Thyroid gland (tissue), 4 donors: ENCODE measurements around the gene CCND3. TPM values are rescaled to one million over a fixed set of nuclear protein-coding genes. Genes with fewer than 3 reads are reported as not detected.
A peak's percentile ranks its signal among the peaks of the same experiment; 100 is the strongest.

ENCODE experiments used
- DNase-seq, 2 donors: peaks; one replicate each; pipeline ENCODE4 v3.0.0-alpha.2; 2019
- H3K27ac ChIP-seq, 3 donors: fragments of 200-600 bp; sonication (generic); 1 replicate in 2 of 3; 2 replicates in 1 of 3; pipeline ENCODE4 v1.5.1; 2016 to 2019; ENCODE audit warnings: mild to moderate bottlenecking in 1 of 3, moderate library complexity in 1 of 3
- H3K27me3 ChIP-seq: fragments of 200-600 bp; sonication (generic); one replicate; pipeline ENCODE4 v1.5.1; 2019
- H3K36me3 ChIP-seq, 2 donors: fragments of 200-600 bp; sonication (generic); one replicate each; pipeline ENCODE4 v1.5.1; 2016 to 2019
- H3K4me1 ChIP-seq, 2 donors: fragments of 200-600 bp; sonication (generic); one replicate each; pipeline ENCODE4 v1.5.1; 2017 to 2019
- H3K4me3 ChIP-seq, 3 donors: fragments of 200-600 bp; sonication (generic); replicated peaks in 1 of 3; 1 replicate in 2 of 3; 2 replicates in 1 of 3; pipeline ENCODE4 v1.5.1; 2016; ENCODE audit warnings: mild to moderate bottlenecking in 1 of 3
- H3K9me3 ChIP-seq: fragments of 200-600 bp; sonication (generic); one replicate; pipeline ENCODE4 v1.5.1; 2017
- POLR2A ChIP-seq, 2 donors: fragments of 450-650 bp; IDR thresholded peaks; one replicate each; pipeline ENCODE4 v1.6.1; 2017; ENCODE audit warnings: antibody characterized with exemption in 2 of 2, mild to moderate bottlenecking in 2 of 2, moderate library complexity in 1 of 2
- WGBS, 2 donors: methylation state at CpG; one replicate each; pipeline ENCODE4 v1.1.5; 2017; 5-methylcytosine and 5-hydroxymethylcytosine counted together
- intact Hi-C: fragments of 100-400 bp; cut with DNase I; formaldehyde crosslinking; loops from one replicate; pipeline ENCODE4 v1.15.1; 2023
- total RNA-seq, 4 donors: library from RNA; depleted of rRNA; stranded (reverse); fragments of >200 nt; gene quantifications; one replicate each; pipeline ENCODE4 v1.2.3, GENCODE V29; 2016
- TF ChIP-seq, protein P1 (sequence below), 6 experiments: fragments of 200-600 bp in 3 of 6; fragments of 450-650 bp in 3 of 6; sonication (generic) in 3 of 6; IDR thresholded peaks; one replicate each; pipeline ENCODE4 v1.5.1; 2016 to 2019; ENCODE audit warnings: antibody characterized with exemption in 6 of 6, mild to moderate bottlenecking in 2 of 6, inconsistent platforms in 1 of 6, moderate library complexity in 1 of 6

CCND3 gene
- total RNA-seq, 4 donors from 2014 or later, result 103 to 204 (median 166) TPM

GRCh38 chr6:41927253-41927652, 14.4 kb downstream of the CCND3 start:
- Histone ChIP-seq H3K27me3 (no peaks in the 10 kb centered on the region), H3K4me1 (peaks cover 4 to 7% of the 10 kb centered on the region in 2 donors), H3K4me3 (no peak overlapping the region), H3K9me3 (no peaks in the 10 kb centered on the region), H3K27ac (no peak overlapping the region), H3K36me3 (peaks cover 30 to 46% of the 10 kb centered on the region in 2 donors)
- intact Hi-C loops, result no loop called here
- DNase-seq, result no peak
- 94 to 98% methylated on average over 6 of the region's 6 CpGs for WGBS, 2 donors
- TF ChIP-seq, protein P1, sequence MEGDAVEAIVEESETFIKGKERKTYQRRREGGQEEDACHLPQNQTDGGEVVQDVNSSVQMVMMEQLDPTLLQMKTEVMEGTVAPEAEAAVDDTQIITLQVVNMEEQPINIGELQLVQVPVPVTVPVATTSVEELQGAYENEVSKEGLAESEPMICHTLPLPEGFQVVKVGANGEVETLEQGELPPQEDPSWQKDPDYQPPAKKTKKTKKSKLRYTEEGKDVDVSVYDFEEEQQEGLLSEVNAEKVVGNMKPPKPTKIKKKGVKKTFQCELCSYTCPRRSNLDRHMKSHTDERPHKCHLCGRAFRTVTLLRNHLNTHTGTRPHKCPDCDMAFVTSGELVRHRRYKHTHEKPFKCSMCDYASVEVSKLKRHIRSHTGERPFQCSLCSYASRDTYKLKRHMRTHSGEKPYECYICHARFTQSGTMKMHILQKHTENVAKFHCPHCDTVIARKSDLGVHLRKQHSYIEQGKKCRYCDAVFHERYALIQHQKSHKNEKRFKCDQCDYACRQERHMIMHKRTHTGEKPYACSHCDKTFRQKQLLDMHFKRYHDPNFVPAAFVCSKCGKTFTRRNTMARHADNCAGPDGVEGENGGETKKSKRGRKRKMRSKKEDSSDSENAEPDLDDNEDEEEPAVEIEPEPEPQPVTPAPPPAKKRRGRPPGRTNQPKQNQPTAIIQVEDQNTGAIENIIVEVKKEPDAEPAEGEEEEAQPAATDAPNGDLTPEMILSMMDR (IDR thresholded peaks at IDR 0.05), result no peak
- TF ChIP-seq POLR2A (IDR thresholded peaks at IDR 0.05), result no peak

GRCh38 chr6:41922154-41922553, 19.5 kb downstream of the CCND3 start:
- TF ChIP-seq, protein P1 (IDR thresholded peaks at IDR 0.05), result no peak
- no peak for TF ChIP-seq POLR2A (IDR thresholded peaks at IDR 0.05)
- H3K4me3 ChIP-seq, result peak overlapping the region in 2 of 3 donors; percentile 70 to 85
- H3K4me1 ChIP-seq, result peaks cover 14 to 23% of the 10 kb centered on the region in 2 donors
- intact Hi-C loops, result loop anchor here (5.0 kb wide), 3 partner anchors 120 to 295 kb away; partner anchors contain the start of genes MRPS10 and TOMM6
- no peaks in the 10 kb centered on the region for H3K9me3 ChIP-seq
- H3K27me3 ChIP-seq, result no peaks in the 10 kb centered on the region
- no peak for DNase-seq
- peaks cover under 1 to 1% of the 10 kb centered on the region in 2 donors for H3K36me3 ChIP-seq
- no peak overlapping the region for H3K27ac ChIP-seq
- 7 to 10% methylated on average over 7 of the region's 7 CpGs for WGBS, 2 donors

GRCh38 chr6:41921712-41921998, 20.0 kb downstream of the CCND3 start:
- peak overlapping the region; percentile 13 to 85 (median 70) for H3K4me3 ChIP-seq
- no peak for DNase-seq
- WGBS, 2 donors, result 0 to 2% methylated on average over 19 to 20 of the region's 20 CpGs
- peaks cover 0 to under 1% of the 10 kb centered on the region in 2 donors for H3K36me3 ChIP-seq
- H3K27ac ChIP-seq, result peak overlapping the region in 2 of 3 donors; percentile 96 to 97
- peaks cover 14 to 23% of the 10 kb centered on the region in 2 donors for H3K4me1 ChIP-seq
- TF ChIP-seq POLR2A (IDR thresholded peaks at IDR 0.05), result no peak
- TF ChIP-seq, protein P1 (IDR thresholded peaks at IDR 0.05), result no peak
- intact Hi-C loops, result loop anchor here (5.0 kb wide), 3 partner anchors 121 to 296 kb away; partner anchors contain the start of genes MRPS10 and TOMM6
- no peaks in the 10 kb centered on the region for H3K27me3 ChIP-seq
- H3K9me3 ChIP-seq, result no peaks in the 10 kb centered on the region

DNA sequence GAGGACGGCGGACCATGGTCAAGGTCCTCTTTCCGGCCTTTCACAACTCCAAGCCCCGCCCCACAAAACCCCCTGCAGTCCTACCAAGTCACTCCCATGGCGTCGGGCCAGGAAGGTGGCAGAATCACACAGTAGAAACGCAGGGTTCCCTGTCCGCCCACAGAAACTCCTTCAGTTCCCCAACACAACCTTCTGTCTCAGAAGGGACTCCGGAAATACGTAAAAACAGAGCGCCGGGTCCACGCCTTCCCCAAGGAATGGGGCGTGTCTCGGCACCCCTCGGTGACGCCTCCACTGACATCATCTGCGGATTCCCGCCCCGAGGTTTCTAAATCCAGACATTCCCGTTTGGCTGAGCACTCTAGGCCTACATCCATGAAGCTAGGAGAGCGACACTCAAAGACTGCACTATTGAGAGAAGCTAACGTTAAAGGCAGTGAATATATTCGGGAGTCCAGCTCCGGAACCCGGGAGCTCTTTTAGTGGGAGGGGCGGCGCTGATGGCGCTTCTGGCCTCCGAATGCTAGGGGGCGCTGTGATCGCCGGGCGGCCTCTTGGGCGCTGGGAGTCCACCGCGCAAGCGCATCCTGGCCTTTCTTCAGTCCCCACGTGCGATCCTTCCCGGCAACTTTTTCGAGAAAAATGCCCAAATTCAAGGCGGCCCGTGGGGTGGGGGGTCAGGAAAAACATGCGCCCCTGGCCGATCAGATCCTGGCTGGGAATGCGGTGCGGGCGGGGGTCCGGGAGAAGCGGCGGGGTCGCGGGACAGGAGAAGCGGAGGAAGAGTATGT, 20.5 kb downstream of the CCND3 start, which contains the start of the genes BYSL and MED20:
TSS of gene BYSL (plus strand) at position 579 of the 791 bp plus-strand sequence. CDS start at position 643, 64 bp downstream.
TSS of gene MED20 (minus strand) at position 219 of the 791 bp plus-strand sequence. CDS start at position 98, 121 bp downstream.
- Histone ChIP-seq H3K27ac (peak within 1 kb of the TSS; percentile 95 to 97 (median 96)), H3K4me3 (peak within 1 kb of the TSS; percentile 13 to 85 (median 70)), H3K9me3 (no peaks in the 10 kb centered on the region), H3K4me1 (peaks cover 14 to 23% of the 10 kb centered on the region in 2 donors), H3K27me3 (no peaks in the 10 kb centered on the region), H3K36me3 (peaks cover 4 to 6% of the 10 kb centered on the region in 2 donors)
- TF ChIP-seq POLR2A (IDR thresholded peaks at IDR 0.05), result peak in 1 of 2 donors; percentile 72
- TF ChIP-seq, protein P1 (IDR thresholded peaks at IDR 0.05), result peak; percentile 87 to 98 (median 97)
- 0 to 1% methylated on average over 42 to 43 of the region's 55 CpGs for WGBS, 2 donors
- intact Hi-C loops, result loop anchor here (5.0 kb wide), 3 partner anchors 121 to 296 kb away; partner anchors contain the start of genes MRPS10 and TOMM6
- DNase-seq, result peak; percentile 92 to 93

DNA sequence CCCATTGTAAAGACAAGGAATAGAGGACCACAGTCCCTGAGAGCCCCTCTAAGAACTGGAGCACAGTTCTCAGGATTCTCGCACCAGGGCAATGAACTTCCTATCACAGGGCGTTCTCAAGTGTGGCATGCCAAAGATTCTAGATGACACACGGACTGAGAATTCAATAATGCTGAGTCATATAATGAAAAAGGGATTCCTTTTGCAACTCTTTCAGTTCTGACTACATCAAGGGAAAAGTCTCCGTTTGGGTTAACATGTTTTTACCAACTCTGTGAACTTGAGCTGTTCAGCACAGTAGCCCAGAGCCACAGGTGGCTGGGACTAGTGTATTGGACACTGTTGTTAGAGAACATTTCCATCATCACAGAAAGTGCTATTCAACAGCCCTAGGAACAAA, 24.1 kb downstream of the CCND3 start:
- intact Hi-C loops, result no loop called here

More for the DNA sequence above, 24.1 kb downstream of the CCND3 start:
- Histone ChIP-seq H3K4me1 (peaks cover 13 to 19% of the 10 kb centered on the region in 2 donors), H3K27ac (no peak overlapping the region), H3K4me3 (no peak overlapping the region), H3K27me3 (no peaks in the 10 kb centered on the region), H3K36me3 (peaks cover 14 to 23% of the 10 kb centered on the region in 2 donors), H3K9me3 (no peaks in the 10 kb centered on the region)
- DNase-seq, result no peak
- WGBS, 2 donors, result 63 to 84% methylated on average over 4 of the region's 4 CpGs
- TF ChIP-seq, protein P1 (IDR thresholded peaks at IDR 0.05), result no peak
- no peak for TF ChIP-seq POLR2A (IDR thresholded peaks at IDR 0.05)
